WTC11 (cell line): ENCODE measurements around the gene VSTM2B.

ENCODE experiments used
- CTCF ChIP-seq: fragments of 200-600 bp; IDR thresholded peaks from 2 replicates; pipeline ENCODE4 v1.8.0; 2022; ENCODE audit warnings: antibody characterized with exemption
- FOXP4 ChIP-seq: sonication (generic); formaldehyde crosslinking; IDR thresholded peaks from 2 replicates; pipeline ENCODE4 v1.8.0; 2022; ENCODE audit warnings: mild to moderate bottlenecking, missing genetic modification reagents
- GABPB1 ChIP-seq: sonication (generic); formaldehyde crosslinking; IDR thresholded peaks from 2 replicates; pipeline ENCODE4 v1.8.1; 2023; ENCODE audit warnings: mild to moderate bottlenecking, missing genetic modification reagents
- SOX15 ChIP-seq: fragments of 250-450 bp; sonication (Bioruptor Pico); IDR thresholded peaks from 2 replicates; pipeline ENCODE4 v1.9.0; 2021; ENCODE audit warnings: mild to moderate bottlenecking
- ZNF232 ChIP-seq: sonication (generic); formaldehyde crosslinking; IDR thresholded peaks from 2 replicates; pipeline ENCODE4 v1.8.0; 2022; ENCODE audit warnings: mild to moderate bottlenecking, missing genetic modification reagents

GRCh38 chr19:29586401-29586800 lies 60.6 kb downstream of the VSTM2B start:
- TF ChIP-seq ZNF232 (CRISPR knock-in tag), result no peak
- no peak for TF ChIP-seq SOX15
- TF ChIP-seq CTCF, result no peak
- TF ChIP-seq GABPB1 (CRISPR knock-in tag), result no peak
- no peak for TF ChIP-seq FOXP4
